Measurements from ENCODE around the gene PARVG.
A peak's percentile ranks its signal among the peaks of the same experiment; 100 is the strongest.

Gene PARVG, protein sequence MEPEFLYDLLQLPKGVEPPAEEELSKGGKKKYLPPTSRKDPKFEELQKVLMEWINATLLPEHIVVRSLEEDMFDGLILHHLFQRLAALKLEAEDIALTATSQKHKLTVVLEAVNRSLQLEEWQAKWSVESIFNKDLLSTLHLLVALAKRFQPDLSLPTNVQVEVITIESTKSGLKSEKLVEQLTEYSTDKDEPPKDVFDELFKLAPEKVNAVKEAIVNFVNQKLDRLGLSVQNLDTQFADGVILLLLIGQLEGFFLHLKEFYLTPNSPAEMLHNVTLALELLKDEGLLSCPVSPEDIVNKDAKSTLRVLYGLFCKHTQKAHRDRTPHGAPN

DNA sequence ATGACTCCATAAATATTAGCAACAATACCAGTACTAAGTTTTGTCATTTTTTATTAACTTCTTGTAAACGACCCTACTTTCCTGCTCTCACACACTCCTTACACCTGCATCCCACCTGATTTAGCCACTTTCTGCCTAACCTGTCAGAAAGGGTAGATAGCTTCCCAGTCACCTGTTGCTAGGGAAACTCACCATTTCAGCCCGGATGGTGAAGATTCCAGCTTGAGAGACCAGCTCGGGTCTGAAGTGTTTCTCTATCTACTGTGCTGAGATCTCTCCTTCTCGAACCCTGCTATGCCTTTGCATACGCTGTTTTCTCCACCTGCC, at the start of gene PARVG:
Gene PARVG (plus strand): TSS at position 220 of the 327 bp plus-strand sequence. CDS start 2,405 bp downstream, outside the sequence.
- TF ChIP-seq GATA1 (IDR thresholded peaks at IDR 0.05; ENCODE audit: low read depth, low read length), result no peak
- TF ChIP-seq POLR2A (IDR thresholded peaks at IDR 0.05; ENCODE audit: low read length), result no peak
- DNase-seq, result peak; percentile 10 to 13

- DNase-seq, result no peak
- no peak for TF ChIP-seq GATA1 (IDR thresholded peaks at IDR 0.05; ENCODE audit: low read depth, low read length)
- TF ChIP-seq POLR2A (IDR thresholded peaks at IDR 0.05; ENCODE audit: low read length), result no peak
Measured at GRCh38 chr22:44131412-44131811, 49.3 kb upstream of the PARVG start.

GRCh38 chr22:44131989-44132685, 48.6 kb upstream of the PARVG start:
- no peak for TF ChIP-seq POLR2A (IDR thresholded peaks at IDR 0.05; ENCODE audit: low read length)
- no peak for TF ChIP-seq GATA1 (IDR thresholded peaks at IDR 0.05; ENCODE audit: low read depth, low read length)

GRCh38 chr22:44132724-44133123, 48.0 kb upstream of the PARVG start:
- no peak for DNase-seq
- TF ChIP-seq GATA1 (IDR thresholded peaks at IDR 0.05; ENCODE audit: low read depth, low read length), result no peak
- TF ChIP-seq POLR2A (IDR thresholded peaks at IDR 0.05; ENCODE audit: low read length), result no peak

More at GRCh38 chr22:44131989-44132685, 48.6 kb upstream of the PARVG start:
- no peak for DNase-seq

DNA sequence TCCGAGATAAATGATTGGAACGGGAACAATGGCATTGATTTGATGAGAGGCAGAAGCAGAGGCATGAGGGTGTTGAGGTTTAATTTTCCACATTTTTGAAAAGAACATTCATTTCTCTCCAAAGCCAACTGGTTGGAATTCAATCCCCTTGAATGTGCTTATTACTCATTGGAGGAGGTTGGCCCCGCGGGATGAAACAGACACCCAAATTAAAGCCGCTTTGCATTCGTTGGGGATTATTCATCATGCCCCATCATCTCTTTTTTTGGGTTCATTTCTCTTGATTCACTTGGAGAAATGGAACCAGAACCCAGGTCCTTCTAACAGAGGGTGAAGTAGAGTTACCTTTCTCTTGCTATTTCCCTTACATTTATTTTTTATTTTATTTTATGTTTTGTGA, 47.6 kb upstream of the PARVG start:
- no peak for TF ChIP-seq GATA1 (IDR thresholded peaks at IDR 0.05; ENCODE audit: low read depth, low read length)
- TF ChIP-seq POLR2A (IDR thresholded peaks at IDR 0.05; ENCODE audit: low read length), result no peak
- DNase-seq, result no peak

DNA sequence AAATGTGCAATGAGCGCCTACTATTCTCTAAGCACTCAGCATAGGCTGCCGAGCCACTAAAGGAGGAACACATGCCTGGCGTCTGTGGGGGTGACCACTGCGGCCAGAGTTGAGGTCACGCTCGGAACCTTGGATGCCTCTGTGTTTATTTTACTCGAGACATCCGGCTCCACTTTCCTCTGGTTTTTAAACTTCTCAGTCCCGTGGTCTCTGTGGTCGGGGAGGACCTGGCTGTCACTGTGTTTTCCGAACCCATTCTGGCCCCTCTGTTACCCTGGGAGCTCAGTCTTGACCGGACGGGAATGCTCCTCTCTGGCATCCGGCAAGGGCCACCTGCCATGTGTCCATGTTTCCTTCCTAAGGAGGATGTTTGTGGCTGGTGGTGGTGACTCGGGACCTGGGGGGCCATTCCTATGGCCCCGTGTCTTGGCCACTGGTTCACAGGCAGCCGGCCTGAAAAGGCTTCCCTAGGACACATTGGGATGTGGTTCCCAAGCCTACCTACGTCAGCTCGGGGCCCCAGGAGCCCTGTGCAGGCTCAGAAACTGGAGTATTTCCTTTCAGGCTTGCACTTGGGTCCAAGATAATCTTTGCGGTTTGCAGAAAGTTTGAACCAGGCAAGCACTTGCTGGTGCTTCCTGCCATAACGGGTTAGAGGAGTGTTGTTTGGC, 46.7 kb upstream of the PARVG start:
- TF ChIP-seq GATA1 (IDR thresholded peaks at IDR 0.05; ENCODE audit: low read depth, low read length) (no peak), POLR2A (IDR thresholded peaks at IDR 0.05; ENCODE audit: low read length) (no peak)
- no peak for DNase-seq

DNA sequence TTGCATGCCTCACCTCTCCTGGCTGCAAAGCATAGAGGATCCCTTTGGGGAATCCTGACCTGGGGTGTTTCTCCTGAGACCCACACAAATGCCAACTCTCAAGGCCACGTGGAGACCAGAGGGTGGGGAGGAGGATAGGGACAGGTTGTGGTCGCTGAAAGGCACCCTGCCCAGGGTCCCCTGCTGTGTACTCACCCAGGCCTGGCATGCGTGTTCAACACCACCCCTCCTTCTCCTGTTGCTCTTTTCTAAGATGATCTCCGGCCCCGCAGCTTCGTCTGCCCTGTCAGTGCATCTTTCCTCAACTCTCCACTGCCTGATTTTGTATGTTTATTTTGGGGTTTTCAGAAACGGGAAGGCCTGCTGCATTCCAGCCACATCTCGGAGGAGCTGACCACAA, 44.6 kb upstream of the PARVG start:
- DNase-seq, result no peak
- no peak for TF ChIP-seq POLR2A (IDR thresholded peaks at IDR 0.05; ENCODE audit: low read length)
- no peak for TF ChIP-seq GATA1 (IDR thresholded peaks at IDR 0.05; ENCODE audit: low read depth, low read length)

DNA sequence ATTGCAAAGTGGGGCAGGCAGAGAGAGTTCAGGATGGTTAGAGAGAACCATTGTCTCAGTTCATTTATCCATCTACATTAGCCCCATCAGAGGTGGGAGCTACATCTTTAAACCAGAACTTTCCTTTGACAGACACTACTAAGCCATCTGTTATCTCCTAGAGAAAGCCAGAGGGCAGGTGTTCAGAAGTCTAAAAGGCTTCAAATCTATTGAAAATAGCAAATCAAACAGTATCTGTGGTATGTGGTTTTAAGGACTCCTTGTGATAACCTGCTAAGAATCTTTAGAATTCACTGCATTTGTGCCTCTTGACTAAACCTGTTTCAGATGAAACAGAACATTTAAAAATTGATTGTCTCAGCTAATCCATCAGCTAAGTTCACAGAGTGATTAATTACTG, 43.9 kb upstream of the PARVG start:
- TF ChIP-seq GATA1 (IDR thresholded peaks at IDR 0.05; ENCODE audit: low read depth, low read length), result no peak
- no peak for TF ChIP-seq POLR2A (IDR thresholded peaks at IDR 0.05; ENCODE audit: low read length)
- DNase-seq, result no peak

DNA sequence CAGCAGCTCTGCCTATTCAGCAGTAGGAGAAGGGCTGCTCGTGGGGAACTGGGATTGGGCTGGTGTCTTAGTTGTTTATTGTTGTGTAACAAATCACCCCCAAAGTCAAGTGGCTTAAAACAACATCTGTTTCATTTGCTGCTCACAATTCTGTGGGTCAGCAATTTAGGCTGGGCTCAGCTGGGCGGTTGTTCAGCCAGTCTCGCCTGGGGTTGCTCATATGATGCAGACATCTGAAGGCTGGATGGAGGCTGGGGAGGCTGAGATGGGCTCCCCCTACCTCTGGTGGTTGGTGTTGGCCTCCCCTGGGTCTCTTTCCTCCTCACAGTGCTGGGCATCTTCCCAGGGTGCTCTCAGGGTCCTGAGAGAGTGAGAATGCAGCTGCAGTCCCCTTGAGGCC, 43.3 kb upstream of the PARVG start:
- TF ChIP-seq GATA1 (IDR thresholded peaks at IDR 0.05; ENCODE audit: low read depth, low read length) (no peak), POLR2A (IDR thresholded peaks at IDR 0.05; ENCODE audit: low read length) (no peak)
- DNase-seq, result no peak

DNA sequence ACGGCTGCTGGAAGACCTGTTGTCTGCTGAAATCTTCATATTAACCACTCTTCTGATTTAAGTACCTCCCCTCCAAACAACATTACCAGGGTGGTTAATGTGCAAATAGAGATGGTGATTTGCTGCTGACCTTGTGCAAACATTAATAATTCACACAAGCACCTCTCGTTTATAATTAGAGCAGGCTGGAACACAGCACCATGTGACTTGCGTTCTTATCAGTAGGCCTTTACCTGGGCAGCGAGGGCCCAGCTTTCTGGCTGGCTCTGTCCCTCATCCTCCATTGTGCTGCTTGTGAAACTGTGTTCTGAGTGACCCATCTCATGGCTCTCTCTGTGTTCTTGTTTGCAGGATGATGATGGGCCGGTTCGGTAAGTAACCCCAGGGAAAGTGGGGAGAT, 41.0 kb upstream of the PARVG start:
- DNase-seq, result no peak

DNA sequence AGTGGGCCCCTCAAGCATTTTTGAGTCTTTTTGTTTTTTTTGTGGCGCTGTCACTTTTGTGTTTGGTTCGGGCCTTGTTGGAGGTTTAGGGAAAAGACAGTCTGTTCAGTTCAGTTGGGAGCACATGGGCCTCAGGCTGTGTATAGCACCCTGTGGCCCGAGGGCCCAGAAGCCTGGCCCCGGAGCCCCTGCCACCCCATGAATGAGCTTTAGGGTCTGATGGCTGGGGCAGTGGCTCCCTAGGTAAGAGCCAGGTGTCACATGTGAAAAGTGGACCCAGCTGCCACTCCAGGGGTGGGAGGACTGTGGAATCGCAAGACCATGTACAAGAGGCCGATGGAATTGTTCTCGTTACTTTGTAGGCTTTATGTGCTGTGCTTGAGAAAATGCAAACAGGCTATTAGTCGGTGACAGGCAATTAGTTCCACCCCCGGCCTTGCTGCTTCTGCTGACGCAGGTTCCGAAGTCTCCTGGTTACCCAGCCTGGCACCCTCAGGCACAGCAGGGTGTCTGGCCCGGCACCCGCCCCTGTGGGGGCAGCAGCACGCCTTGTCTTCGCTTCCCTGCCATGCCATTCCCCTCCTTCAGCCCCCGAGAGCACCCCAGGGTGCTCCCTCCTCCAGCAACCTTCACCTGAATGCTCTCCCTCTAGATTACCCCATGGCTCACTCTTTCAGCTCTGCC, 38.2 kb upstream of the PARVG start:
- no peak for DNase-seq
- TF ChIP-seq POLR2A (IDR thresholded peaks at IDR 0.05; ENCODE audit: low read length) (no peak), GATA1 (IDR thresholded peaks at IDR 0.05; ENCODE audit: low read depth, low read length) (no peak)

More for the DNA sequence above, 41.0 kb upstream of the PARVG start:
- TF ChIP-seq GATA1 (IDR thresholded peaks at IDR 0.05; ENCODE audit: low read depth, low read length), result no peak
- no peak for TF ChIP-seq POLR2A (IDR thresholded peaks at IDR 0.05; ENCODE audit: low read length)

DNA sequence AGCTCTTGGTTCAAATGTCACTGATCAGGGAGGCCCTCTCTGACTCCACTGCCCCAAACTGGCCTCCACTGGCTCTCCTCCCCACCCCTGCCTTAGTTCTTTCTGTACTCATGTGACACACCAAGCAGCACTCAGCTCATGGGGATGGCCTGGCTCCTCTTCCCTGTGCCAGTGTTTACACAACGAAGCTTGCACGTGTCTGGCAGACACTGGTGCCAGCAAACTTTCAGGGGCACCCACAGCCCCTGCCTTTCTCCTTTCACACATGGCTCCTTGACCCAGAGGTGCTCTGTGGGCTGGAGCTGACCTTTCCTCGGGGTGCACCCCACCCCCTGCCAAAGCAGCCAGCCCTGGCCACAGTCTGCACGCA, 37.6 kb upstream of the PARVG start:
- TF ChIP-seq POLR2A (IDR thresholded peaks at IDR 0.05; ENCODE audit: low read length) (no peak), GATA1 (IDR thresholded peaks at IDR 0.05; ENCODE audit: low read depth, low read length) (no peak)
- DNase-seq, result no peak

DNA sequence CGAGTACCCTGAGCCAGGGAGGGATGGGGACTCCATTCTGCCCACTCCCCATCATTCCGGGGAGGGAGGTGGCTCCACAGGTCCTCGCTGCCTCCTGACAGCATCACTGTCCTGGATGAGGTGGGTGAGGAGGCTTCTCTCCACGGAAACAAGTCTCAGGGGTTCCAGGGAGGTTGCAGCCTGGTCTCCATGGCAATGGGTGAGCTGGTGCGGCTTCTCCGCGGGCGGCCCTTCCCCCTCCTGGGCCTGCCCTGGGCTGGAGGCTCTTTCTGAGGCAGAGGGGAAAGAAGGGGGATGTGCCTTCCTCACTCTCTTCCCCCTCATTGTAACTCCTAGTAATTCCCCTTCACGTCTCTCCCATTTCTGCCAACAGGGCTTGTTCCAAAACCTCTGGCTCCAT, 37.1 kb upstream of the PARVG start:
- no peak for TF ChIP-seq POLR2A (IDR thresholded peaks at IDR 0.05; ENCODE audit: low read length)
- no peak for TF ChIP-seq GATA1 (IDR thresholded peaks at IDR 0.05; ENCODE audit: low read depth, low read length)
- DNase-seq, result no peak

DNA sequence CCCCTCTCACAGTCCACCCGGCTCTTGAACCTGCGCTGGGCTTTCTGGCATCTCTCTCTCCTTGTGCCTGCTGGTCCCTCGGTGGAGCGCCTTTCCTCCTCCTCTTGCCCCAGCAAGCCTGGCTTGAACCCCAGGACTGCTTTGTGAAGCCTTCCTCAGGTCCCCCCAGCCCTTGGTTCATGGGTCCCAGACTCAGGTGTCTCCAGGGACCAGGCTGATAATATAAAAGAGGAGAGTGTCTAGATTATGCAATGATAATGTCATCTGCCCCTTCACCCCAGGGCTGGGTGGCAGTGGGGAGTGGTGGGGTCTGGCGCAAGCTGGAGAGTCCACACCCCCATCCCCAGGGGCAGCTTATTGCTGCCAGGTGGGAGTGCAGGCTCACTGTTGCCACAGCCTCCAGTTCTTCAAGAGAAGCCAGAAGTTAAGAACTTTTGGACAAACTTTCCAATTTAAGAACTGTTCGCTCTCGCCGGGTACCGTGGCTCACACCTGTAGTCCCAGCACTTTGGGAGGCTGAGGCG, 36.6 kb upstream of the PARVG start:
- no peak for DNase-seq
- TF ChIP-seq POLR2A (IDR thresholded peaks at IDR 0.05; ENCODE audit: low read length), result no peak
- no peak for TF ChIP-seq GATA1 (IDR thresholded peaks at IDR 0.05; ENCODE audit: low read depth, low read length)

Measured in erythroblast (primary cell).